HG03064 (cell line): Measurements from ENCODE around the gene RNF225.
"Not testable (repeated sequence)": the region's sequence is repeated elsewhere in the genome, so short reads cannot be mapped to it uniquely, and the experiment has no call there.

Experiments
- ATAC-seq: cut with Tn5 transposase; IDR thresholded peaks from one replicate; pipeline ENCODE4 v1.9.1; 2021; ENCODE audit warnings: low read depth; ENCODE audit not compliant: unreplicated experiment

The RNF225 gene

GRCh38 chr19:58361900-58362271 lies 33.6 kb upstream of the RNF225 start:
- no peak for ATAC-seq

- peak; percentile 88 for ATAC-seq
Observed at GRCh38 chr19:58362272-58362994, 33.0 kb upstream of the RNF225 start, which contains the start of gene ZNF497. Gene ZNF497, minus strand, starts transcription at chr19:58362751. Its CDS starts 5,116 bp downstream, at chr19:58357635.

- no peak for ATAC-seq
Observed at GRCh38 chr19:58364146-58364545, 31.3 kb upstream of the RNF225 start.

- ATAC-seq = no peak
Observed at GRCh38 chr19:58366585-58367430, 28.6 kb upstream of the RNF225 start.

DNA sequence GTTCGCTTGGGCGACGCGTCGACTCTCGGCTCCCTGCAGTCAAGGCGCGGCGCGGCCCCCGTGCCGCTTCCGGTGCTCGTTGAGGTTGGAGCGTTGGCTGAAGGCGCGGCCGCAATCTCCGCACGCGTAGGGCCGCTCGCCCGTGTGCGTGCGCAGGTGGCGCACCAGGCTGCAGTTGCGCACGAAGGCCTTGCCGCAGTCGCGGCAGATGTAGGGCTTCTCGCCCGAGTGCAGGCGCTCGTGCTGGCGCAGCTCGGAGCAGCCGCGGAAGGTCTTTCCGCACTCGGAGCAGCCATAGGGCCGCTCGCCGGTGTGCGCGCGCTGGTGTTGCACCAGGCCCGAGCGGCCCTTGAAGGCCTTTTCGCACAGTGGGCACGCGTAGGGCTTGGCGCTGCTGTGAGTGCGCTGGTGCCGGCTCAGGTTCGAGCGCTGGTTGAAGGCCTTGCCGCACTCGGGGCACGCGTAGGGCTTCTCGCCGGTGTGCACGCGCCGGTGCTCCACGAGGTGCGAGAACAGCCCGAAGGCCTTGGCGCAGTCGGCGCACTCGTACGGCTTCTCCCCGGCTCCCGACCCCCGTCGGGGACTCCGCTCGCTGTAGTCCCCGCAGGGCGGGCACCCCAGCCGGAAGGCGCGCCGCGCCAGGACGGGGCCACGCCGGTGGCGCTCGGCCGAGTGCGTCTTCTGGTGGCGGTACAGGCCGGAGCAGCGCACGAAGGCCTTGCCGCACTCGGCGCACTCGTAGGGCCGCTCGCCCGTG lies 27.6 kb upstream of the RNF225 start:
- no peak for ATAC-seq

DNA sequence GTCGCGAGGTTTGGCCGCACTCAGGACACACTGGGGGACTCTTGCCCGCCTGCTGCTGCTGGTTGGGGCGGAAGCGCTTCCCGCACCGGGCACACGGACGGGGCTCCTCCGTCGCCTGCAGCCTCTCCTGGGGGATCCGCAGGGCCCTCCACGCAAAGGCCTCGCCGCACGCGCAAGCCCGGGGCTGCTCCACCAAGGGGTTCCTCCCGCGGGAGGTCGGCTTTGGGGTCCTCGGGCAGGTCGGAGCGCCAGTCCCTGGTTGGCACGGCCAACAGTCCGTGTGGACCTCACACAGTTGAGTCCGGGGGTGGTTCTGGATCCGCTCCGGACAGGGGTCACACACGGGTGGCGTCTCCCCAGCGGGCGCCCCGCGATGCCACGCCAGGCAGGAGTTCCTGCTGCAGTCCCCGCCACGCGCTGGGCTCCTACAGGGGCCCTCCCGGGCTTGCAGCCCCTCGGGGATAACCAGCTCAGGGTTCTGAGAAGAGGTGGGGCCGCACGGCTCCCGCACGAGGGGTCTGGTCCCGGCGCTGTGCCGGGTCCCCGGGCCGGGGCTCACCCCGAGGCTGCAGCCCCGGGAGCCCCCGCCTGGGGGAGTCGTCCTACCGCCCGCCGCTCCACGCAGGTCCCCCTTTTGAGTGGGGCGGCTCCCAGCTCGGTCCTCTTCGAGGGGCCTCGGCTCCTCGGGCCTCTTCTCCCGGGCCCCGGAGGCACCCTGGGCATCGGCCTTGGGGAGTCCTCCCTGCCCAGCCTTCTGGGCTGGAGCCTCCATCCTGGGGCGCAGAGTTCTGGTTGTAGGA lies 26.7 kb upstream of the RNF225 start:
- ATAC-seq = no peak

GRCh38 chr19:58372311-58373133 lies 22.9 kb upstream of the RNF225 start:
- ATAC-seq = no peak

DNA sequence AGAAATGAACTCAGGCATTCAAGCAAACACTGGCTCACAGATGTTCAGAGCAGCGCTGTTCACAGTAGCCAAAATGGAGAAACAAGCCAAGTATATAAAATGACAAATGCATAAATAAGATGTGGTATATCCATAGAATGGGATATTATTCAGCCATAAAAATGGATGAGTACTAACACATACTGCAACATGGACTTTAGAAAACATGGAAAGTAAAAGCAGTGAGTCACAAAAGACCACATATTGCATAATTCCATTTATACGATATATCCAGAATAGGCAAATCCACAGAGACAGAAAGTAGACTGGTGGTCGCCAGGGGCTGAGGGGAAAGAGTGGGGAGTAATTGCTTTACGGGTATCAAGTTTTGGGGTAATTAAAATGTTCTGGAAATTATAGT lies 21.3 kb upstream of the RNF225 start:
- ATAC-seq = no peak

GRCh38 chr19:58376724-58377123 lies 18.7 kb upstream of the RNF225 start:
- ATAC-seq = not testable (repeated sequence)

GRCh38 chr19:58379246-58379645 lies 16.2 kb upstream of the RNF225 start:
- no peak for ATAC-seq

DNA sequence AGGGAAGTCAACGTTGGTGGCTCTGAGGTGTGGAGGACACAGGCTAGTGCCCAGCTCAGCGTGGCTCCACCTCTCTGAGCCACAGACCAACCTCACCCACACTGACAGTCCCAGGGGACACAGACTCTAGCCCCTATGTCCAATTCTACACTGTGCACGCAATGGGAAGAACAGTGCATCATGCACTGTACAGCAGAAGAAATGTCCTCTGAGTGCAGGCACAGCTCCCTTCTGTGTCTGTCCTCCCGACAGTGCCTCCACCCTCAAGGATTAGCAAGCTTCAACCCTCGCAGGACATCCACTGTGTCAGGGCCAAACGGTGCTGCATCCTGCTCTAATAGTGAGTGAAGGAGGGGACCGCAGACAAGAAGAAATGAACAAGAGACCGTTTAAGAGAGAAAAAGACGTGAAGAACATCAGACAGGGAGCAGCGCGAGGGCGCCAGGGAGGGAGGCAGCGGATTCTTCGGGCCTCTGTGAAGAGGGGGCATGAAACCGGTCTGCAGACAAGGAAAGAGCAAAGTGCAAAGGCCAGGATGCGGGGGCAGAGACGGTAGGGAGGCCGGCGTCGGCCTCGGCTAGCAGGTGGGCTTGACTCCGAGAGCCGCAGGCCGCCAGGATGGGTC lies 15.3 kb upstream of the RNF225 start:
- no peak for ATAC-seq

- ATAC-seq = peak; percentile 71
Observed at GRCh38 chr19:58380662-58381459, 14.6 kb upstream of the RNF225 start, which contains the start of gene ZNF837. Gene ZNF837, minus strand, starts transcription at chr19:58381030. Its CDS starts 11,698 bp downstream, at chr19:58369332.

DNA sequence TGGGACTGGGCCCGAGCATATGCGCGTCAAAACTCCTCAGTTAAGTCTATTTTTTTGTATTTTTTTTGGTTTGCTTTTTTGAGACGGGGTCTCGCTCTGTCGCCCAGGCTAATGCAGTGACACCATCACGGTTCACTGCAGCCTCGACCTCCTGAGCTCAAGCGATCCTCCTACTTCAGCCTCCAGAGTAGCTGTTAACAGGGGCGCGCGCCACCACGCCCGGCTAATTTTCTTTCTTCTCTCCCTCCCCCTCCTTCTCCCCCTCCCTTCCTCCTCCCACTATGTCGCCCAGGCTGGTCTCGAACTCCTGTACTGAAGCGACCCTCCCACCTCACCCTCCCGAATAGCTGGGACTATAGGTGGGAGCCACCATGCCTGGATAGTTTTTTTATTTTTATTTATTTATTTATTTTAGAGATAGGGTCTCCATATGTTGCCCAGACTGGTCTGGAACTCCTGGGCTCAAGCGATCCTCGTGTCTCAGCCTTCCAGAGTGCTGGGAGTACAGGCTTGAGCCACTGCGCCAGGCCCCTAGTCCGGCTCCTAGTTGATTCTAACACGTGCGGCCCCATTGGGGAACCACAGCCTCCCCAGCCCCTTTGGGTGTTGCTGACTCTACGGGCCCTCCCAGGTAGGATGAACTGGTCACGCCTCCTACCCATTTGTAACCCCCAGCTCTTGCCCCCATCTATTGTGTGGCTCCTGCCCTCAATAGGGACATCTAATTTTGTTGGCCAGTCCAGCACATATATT lies 13.8 kb upstream of the RNF225 start:
- ATAC-seq = no peak

DNA sequence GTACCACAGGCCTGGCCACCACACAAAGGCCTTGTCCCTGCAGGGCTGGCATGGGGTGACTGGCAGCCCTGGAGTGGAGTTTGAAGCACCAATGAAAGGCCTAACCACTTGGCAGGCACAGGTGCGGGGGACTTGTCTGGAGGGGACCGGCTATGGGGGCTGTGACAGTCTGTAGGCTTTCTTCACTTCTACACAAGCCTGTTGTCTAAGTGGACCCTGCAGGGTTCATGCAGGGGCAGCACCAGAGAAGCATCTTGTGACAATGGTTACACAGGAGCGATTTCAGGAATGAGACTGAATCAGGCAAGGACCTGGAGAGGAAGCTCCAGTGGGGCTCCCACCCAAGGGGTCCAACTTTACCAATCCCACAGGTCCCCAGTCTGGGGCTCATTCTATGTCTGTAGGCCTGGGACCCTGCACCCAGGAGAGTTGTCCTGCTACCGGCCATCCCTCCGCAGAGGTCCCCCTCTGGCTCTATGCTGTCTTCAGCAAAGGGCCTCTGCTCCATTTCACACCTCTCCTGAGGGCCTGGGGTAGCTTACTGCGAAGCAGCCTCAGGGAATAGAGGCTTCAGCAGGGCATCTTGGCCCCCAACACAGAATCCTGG lies 12.4 kb upstream of the RNF225 start:
- ATAC-seq = no peak

GRCh38 chr19:58385313-58385890 lies 10.1 kb upstream of the RNF225 start:
- no peak for ATAC-seq

DNA sequence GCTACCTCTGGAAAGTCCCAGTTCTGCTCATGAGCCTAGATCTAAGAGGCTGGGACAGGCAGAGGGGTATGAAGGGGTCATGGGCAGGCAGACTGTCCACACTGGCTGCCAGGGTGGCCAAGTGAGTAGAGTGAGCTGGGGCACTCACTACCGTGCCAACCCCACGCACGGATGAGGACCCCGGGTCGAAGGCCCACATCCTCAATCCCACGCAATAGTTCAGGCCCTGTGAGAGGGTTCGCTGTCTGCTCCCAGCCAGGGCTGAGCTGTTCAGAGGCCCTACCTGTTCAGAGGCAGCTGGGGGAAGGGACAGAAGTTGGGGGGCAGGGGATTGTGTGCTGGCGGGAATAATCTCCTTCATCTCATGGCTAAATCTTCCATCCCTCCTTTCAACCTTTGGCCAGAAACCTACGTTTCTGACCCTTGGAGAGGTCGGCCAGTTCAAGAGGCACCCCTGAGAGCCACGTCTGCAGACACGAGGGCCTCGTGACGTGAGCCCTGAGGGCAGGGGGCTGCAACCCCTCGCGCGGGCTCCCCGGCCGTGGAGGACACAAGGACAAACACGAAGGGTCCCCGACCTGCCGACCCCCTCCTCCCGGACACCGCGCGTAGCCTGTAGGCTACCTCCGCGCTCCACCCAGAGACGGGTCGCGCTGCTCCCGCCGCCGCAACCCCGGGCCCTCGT lies 9.4 kb upstream of the RNF225 start:
- ATAC-seq = no peak
